ENCODE measurements around the gene EPHB3.

The EPHB3 gene

DNA sequence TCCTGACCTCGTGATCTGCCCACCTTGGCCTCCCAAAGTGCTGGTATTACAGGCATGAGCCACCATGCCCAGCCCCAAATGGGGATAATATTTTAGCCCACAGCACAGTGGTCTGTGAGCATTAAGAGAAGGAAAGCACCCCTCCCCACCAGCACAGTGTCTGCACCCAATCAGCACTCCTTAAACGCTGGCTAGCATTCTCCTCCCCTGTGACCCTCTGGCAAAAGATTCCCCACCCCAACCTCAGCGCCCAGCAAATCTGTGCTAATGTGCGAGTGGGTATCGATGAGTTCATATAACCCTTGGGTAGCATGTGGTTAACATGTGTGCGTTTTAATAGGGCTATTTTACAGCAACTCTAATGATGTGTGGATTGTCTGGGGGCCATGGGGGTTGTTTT is 18.3 kb upstream of the EPHB3 start:
- DNase-seq: no peak

DNA sequence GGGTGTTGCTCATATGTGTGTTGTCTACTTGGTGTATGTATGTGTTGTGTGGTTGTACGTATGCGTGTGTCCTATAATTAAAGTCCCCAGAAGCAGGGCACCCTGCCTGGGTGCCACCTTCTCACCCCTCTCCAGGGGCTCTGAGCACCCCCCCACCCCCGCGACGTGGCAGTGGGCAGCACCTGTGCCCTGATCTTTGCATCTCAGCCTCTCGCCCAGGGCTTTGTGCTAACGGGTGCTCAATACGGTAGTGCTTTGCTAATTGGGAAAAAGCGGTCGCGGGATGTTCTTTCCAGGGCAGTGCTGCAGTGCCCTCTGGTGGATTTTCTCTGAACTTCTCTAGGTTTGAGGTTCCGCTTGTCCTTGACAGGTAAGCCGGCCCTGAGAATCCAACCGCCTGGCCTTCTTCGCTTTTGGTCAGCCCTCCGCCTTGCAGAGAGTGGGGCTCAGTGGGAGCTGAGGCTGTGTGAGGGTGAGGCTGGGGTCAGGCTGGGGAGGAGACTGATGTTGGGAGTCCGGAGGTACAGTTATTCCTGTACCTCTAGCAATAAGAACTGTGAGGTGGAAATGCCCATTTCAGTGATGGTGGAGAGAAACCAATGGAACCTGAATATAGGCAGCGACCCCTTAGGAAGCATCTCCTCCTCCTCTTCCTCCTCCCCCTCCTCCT is 17.6 kb upstream of the EPHB3 start:
- peak in 47 of 56 donors; percentile 15 to 84 (median 45) for DNase-seq

DNA sequence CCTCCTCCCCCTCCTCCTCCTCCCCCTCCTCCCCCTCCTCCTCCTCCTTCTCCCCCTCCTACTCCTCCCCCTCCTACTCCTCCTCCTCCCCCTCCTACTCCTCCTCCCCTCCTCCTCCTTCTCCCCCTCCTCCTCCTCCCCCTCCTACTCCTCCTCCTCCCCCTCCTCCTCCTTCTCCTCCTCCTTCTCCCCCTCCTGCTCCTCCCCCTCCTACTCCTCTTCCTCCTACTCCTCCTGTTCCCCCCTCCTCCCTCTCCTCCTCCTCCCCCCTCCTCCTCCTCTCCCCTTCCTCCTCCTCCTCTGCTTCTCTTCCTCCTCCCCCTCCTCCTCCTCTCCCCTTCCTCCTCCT is 17.1 kb upstream of the EPHB3 start:
- DNase-seq: no peak

GRCh38 chr3:184545769-184546168 is 15.8 kb upstream of the EPHB3 start:
- no peak for DNase-seq

DNA sequence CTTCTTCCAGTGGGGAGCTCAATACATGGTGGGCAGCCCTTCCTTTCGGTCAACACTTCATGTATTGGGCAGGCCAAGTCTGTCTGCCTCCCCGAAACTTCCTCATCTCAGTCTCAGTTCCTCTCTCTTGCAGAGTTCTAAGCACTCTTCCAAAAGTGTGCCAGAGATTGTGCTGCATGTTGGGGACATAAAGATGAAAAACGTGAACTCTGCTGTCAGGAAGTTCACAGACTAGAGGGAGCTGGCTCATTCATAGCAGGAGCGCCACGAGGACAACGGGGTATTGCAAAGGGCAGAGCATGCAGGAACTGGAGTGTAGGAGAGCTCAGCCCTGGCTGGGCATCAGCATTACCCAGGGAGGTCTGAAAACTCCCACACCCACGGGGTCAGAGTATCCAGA is 15.3 kb upstream of the EPHB3 start:
- peak in 3 of 56 donors; percentile 21 to 52 (median 27) for DNase-seq

DNA sequence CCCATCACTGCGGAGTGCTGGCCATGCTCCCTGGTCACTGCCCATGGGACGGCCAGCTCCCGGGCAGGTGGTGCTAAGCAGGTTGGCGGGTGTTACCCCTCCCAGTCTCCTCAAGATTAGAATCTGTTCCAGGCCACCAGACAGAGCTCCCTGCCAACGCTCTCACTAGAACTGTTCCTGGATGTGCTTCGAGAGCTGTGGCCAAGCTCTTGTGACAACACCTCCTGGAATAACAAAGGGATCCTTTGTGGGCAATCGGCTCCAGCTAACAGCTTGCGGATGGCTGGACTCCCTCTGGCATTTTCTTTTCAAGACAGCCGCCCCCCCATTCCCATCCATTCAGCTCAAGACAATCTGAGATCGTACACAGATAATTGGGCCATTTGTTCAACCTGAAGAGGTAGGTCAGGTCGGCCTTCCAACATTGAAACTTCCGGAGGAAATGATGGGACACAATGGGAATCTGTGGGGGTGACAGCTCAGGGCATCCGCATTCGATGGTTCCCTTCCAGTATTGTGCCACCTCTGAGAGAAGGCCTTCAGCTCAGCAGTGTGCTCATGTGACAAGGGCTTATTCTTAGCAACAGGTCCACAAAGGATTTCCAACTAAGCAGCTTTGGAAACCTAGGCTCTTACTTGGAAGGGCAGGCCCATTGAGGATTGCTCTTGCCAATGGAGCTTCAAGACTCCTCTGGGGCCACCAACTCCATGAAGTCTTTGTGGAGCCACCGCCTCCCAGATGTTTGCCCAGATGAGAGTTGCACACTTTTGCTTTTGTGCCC is 11.6 kb upstream of the EPHB3 start:
- peak in 21 of 56 donors; percentile 13 to 69 (median 40) for DNase-seq

GRCh38 chr3:184551103-184551502 is 10.5 kb upstream of the EPHB3 start:
- DNase-seq: no peak

GRCh38 chr3:184551614-184552256 is 9.8 kb upstream of the EPHB3 start:
- no peak for DNase-seq

DNA sequence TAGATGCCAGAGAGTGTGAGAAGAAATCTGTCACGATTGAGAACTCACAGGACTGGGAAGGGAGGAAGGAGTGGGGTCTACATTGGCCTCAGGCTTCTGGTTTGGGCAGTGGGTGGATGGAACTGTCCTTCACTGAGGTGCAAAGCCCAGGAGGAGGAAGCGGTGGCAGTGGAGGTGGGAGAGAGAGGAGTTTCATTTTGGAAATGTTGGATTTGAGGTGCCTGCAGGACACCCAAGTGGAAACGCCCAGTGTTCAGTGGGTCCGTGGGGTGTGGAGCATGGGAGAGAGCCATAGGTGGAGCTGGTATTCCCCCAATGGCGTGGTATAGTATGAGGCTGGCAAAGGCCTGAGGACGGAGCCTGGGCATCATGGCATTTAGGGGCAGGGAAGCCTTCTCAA is 9.3 kb upstream of the EPHB3 start:
- no peak for DNase-seq

DNA sequence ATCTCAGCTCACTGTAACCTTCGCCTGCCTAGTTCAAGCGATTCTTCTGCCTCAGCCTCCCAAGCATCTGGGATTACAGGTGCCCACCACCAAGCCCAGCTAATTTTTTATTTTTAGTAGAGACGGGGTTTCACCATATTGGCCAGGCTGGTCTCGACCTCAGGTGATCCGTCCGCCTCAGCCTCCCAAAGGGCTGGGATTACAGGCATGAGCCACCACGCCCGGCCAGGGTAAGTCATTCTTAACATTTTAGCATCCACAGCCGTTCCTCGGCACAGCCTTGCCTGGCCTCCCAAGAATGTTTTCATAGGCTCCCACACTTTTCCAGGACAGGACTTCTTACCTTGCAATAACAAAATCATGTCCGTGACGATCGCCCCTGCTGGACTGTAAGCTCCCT is 8.7 kb upstream of the EPHB3 start:
- no peak for DNase-seq

DNA sequence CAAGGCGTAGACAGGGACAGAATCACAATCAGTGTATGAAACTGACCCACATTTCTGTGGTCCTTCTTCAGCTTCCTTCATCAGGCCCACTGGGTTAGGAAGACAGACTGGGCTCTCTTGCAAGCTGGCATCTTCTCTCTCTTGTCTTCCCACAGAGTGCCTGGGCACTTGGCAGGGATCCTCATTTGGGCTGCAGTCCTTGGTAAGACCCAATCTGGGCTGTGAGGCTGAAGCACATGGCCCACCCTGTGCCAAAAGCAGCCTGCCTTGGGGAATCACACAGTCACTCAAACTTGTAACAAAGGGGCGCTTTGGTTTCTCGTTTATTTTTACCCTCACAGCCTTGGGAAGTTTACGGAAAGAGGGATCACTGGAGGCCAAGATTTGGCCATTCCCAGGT is 8.2 kb upstream of the EPHB3 start:
- DNase-seq: peak in 34 of 56 donors; percentile 13 to 81 (median 46)

- DNase-seq: no peak
These were observed 7.1 kb upstream of the EPHB3 start for GRCh38 chr3:184554461-184554860.

GRCh38 chr3:184556582-184557347 is 4.8 kb upstream of the EPHB3 start:
- DNase-seq: peak in 2 of 56 donors; percentile 13 to 21

GRCh38 chr3:184557348-184557950 is 4.1 kb upstream of the EPHB3 start:
- DNase-seq: no peak

GRCh38 chr3:184558726-184559125 is 2.9 kb upstream of the EPHB3 start:
- DNase-seq: no peak

DNA sequence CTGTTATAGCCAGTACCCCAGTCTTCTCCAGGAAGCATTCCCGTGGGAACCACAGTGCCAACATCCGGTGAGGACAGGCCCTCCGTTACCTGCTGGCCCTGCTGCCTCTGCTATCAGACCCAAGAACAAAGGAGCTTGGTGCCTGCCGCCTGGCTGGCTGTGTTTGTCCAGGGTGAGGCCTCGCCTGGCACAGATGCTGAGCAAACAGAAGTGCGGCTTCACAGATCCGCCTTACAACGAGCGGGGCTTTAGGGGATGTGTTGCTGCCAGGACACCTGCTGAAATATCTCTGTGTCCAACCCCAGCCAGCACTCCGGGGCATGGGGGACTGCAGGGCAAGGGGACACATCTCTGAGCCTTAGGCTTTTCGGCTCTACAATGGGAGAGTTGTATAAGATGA is 2.2 kb upstream of the EPHB3 start:
- DNase-seq: no peak

DNA sequence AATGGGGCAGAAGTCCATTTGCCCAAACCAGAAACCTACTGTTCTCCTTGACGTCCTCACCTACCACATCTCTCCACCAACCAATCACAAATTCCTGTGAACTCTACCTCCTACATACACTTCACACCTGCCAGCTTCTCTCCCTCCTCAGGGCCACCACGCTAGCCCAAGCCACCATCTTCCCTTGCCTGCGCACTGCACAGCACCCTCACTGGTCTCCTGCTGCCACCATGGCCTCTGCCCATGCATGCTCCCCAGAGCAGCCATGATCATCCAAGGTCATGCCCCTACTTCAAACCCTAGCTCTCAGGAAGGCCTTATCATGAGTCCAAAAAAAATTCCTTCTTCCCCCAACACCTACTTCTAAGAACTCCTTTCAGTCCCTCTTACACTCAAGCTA is 1.1 kb upstream of the EPHB3 start:
- no peak for DNase-seq

DNA sequence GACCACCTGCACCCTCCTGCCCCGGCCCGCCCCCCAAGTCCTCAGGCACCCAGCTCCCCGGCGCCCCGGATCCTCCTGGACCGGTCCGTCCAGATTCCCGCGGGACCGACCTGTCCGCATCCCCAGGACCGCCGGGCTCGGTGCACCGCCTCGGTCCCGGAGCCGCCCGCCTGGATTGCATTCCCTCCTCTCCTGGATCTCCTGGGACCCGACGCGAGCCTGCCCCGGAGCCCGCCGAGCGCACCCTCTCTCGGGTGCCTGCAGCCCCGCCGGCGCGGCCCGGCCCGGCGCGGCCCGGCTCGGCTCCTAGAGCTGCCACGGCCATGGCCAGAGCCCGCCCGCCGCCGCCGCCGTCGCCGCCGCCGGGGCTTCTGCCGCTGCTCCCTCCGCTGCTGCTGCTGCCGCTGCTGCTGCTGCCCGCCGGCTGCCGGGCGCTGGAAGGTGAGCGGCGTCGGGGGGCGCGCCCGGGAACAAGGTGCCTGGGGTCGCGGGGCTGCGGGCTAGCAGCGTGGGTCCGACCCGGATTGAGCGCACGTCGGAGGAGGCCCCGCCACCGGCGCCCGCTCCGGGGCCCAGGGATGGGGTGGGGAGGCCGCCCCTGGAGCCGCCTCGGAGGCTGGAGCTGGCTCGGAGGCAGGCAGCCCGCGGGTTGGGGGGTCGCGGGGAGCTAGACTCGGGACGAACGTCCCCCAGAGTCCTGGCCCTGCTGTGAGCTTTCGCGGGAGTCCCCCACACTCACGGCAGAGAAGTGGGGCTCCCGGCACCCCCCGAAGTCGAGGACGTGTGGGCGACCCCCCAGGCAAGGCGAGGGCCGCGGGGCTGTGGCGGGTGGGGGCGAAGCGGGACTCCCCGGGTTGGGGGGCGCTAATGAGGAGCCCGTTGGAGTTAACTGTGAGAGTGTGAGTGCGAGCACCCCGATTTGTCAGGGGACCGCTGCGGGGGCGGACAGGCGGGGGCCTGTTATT is 610 bp downstream of the EPHB3 start:
- peak in 3 of 56 donors; percentile 46 to 55 (median 49) for DNase-seq

DNA sequence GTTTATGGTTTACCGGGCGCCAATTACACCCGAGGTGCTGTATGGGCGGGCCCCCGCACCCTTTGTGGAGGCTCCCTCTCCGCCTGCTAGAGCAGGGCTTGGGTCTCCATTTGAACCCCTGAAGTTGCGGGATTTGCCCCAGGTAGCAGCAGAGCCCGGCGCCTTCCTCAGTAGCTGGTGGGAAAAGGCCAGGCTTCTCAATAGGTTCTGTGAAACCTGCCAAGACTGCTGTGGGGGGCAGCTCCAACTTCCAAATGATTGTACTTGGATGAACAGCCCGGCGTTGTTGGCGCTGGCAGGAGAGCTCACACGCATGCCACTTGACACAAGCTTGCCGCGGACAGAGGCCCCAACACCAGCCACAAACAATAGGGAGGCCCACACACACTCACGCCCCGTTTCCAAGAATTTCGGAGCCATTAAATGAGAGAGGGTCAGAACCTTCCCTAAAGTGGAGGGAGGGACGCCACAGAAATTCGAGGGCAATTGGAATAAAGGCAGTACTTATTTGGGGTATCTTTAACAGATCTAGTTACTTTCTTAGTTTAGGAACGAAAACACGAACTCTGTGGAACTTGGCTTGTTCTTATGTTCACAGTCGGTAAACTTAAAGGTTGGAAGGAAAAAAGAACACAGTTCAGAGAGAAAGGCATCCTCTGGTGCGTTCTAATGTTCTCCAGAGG is 1.4 kb downstream of the EPHB3 start:
- DNase-seq: peak in 34 of 56 donors; percentile 10 to 58 (median 29)

GRCh38 chr3:184563561-184563925 is 2.0 kb downstream of the EPHB3 start:
- DNase-seq: peak in 2 of 56 donors; percentile 16 to 22

Data from amygdala (tissue), 56 donors.